Prostate gland (tissue), 2 donors: Measurements from ENCODE around the gene SLC11A1.

Experiments used
- POLR2A ChIP-seq: fragments of 450-650 bp; IDR thresholded peaks from one replicate; pipeline ENCODE4 v1.6.1; 2016; ENCODE audit warnings: antibody characterized with exemption, mild to moderate bottlenecking
- POLR2AphosphoS5 ChIP-seq: sonication (generic); formaldehyde crosslinking; IDR thresholded peaks from one replicate; pipeline ENCODE4 v1.6.1; 2017; ENCODE audit warnings: antibody characterized with exemption
- TF ChIP-seq, protein P1 (sequence below), 4 experiments: fragments of 200-600 bp in 2 of 4; fragments of 450-650 bp in 2 of 4; sonication (generic) in 2 of 4; IDR thresholded peaks; 1 replicate in 3 of 4; 2 replicates in 1 of 4; pipeline ENCODE4 v1.5.1; 2016 to 2019; ENCODE audit warnings: antibody characterized with exemption in 4 of 4, mild to moderate bottlenecking in 2 of 4, moderate library complexity in 2 of 4

GRCh38 chr2:218375212-218375611 is 6.9 kb upstream of the SLC11A1 start:
- TF ChIP-seq POLR2A (no peak), POLR2AphosphoS5 (peak; percentile 13)
- TF ChIP-seq, protein P1, sequence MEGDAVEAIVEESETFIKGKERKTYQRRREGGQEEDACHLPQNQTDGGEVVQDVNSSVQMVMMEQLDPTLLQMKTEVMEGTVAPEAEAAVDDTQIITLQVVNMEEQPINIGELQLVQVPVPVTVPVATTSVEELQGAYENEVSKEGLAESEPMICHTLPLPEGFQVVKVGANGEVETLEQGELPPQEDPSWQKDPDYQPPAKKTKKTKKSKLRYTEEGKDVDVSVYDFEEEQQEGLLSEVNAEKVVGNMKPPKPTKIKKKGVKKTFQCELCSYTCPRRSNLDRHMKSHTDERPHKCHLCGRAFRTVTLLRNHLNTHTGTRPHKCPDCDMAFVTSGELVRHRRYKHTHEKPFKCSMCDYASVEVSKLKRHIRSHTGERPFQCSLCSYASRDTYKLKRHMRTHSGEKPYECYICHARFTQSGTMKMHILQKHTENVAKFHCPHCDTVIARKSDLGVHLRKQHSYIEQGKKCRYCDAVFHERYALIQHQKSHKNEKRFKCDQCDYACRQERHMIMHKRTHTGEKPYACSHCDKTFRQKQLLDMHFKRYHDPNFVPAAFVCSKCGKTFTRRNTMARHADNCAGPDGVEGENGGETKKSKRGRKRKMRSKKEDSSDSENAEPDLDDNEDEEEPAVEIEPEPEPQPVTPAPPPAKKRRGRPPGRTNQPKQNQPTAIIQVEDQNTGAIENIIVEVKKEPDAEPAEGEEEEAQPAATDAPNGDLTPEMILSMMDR (IDR thresholded peaks at IDR 0.05): no peak
